IPS-18c (cell line): ENCODE measurements around the gene LPP.
"Not testable (repeated sequence)": the region's sequence is repeated elsewhere in the genome, so short reads cannot be mapped to it uniquely, and the experiment has no call there.

Experiments used
- H3K4me3 ChIP-seq: 2 replicates; pipeline ENCODE4 v1.7.0; 2013; ENCODE audit warnings: low read depth, mild to moderate bottlenecking, low read length, moderate library complexity; ENCODE audit not compliant: insufficient read depth
- H3K9me3 ChIP-seq: one replicate; pipeline ENCODE4 v1.6.1; 2013; ENCODE audit warnings: mild to moderate bottlenecking, low read length, moderate library complexity; ENCODE audit not compliant: control insufficient read depth, insufficient read depth

Gene LPP

GRCh38 chr3:188602111-188602510, 448.2 kb downstream of the LPP start:
- Histone ChIP-seq H3K9me3 (no peaks in the 10 kb centered on the region), H3K4me3 (no peak overlapping the region)

GRCh38 chr3:188602620-188603019, 448.7 kb downstream of the LPP start:
- H3K9me3 ChIP-seq: no peaks in the 10 kb centered on the region
- no peak overlapping the region for H3K4me3 ChIP-seq

- Histone ChIP-seq H3K9me3 (no peaks in the 10 kb centered on the region), H3K4me3 (no peak overlapping the region)
Observed at GRCh38 chr3:188604651-188605050, 450.7 kb downstream of the LPP start.

- H3K4me3 ChIP-seq: no peak overlapping the region
Observed at GRCh38 chr3:188605231-188605630, 451.3 kb downstream of the LPP start.

DNA sequence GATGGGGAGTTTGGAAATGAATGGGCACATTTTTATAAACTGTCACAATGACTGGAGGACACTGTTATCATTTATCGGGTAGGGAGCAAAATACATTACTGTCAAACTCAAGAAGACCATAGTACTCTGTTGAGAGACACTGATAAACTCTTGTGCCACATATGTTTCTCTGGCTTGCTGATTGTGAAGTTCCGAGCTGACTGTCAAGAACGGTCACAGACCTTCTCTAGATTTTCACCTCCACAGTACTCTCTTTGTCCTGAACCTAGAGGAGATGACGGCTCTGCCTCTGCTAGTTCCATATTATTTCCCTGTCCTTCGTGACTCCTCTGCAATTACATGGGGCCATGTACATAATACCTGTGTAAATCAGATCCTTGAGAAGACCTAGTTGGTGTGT, 451.9 kb downstream of the LPP start:
- H3K9me3 ChIP-seq: no peaks in the 10 kb centered on the region
- H3K4me3 ChIP-seq: no peak overlapping the region

More at GRCh38 chr3:188605231-188605630, 451.3 kb downstream of the LPP start:
- no peaks in the 10 kb centered on the region for H3K9me3 ChIP-seq

DNA sequence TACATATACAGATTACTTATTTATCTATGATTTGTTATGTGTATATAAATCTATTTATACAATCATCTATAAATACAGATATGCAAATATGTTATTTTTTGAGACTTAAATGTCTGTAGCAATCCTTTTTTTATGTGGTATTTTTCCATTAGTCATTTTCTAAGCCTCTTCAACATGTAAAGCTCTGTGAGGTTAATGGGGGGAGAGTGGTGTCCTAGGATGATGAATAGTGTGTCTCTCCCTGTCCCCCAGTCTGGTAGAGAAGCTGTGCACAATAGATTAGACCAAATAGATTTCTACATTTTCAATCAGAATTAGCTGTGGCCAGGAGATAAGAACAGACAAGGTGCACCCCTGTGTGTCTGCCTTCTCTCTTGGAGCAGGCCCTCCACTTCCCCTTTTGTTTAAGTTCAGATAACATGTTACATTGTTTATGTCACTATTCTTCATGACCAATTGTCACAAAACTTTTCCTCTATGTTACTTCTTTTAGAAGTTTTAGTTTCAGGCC, 453.9 kb downstream of the LPP start:
- Histone ChIP-seq H3K4me3 (no peak overlapping the region), H3K9me3 (no peaks in the 10 kb centered on the region)

DNA sequence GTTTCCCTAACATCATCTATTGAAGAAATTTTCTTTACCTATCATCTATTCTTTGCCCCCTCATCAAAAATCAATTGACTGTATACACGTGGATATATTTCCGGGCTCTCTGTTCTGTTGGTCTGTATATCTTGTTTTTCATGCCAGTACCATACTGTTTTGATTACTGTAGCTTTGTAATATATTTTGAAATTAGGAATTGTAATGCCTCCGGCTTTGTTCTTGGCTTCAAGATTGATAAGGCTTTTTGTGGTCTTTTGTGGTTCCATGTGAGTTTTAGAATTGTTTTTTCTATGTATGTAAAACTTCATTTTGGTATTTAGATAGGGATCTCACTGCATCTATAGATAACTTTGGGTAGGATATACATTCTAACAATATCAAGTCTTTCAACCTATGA, 454.4 kb downstream of the LPP start:
- no peaks in the 10 kb centered on the region for H3K9me3 ChIP-seq
- no peak overlapping the region for H3K4me3 ChIP-seq

DNA sequence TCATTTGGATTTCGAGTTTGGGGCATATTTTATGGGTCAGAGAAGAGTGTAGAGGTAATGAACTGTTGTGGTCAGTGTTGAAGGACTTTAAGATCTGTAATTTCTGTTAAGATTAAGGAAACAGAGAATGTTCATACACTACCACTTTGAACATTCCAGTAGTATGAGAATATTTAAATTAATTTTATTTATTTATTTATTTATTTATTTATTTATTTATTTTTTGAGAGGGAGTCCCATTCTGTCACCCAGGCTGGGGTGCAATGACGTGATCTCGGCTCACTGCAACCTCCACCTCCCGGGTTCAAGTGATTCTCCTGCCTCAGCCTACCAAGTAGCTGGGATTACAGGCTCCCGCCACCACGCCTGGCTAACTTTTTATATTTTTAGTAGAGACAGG, 459.8 kb downstream of the LPP start:
- H3K4me3 ChIP-seq, H3K9me3 ChIP-seq: not testable (repeated sequence)

- no peaks in the 10 kb centered on the region for H3K9me3 ChIP-seq
- H3K4me3 ChIP-seq: no peak overlapping the region
Observed at GRCh38 chr3:188617270-188617669, 463.3 kb downstream of the LPP start.

GRCh38 chr3:188617988-188618701, 464.2 kb downstream of the LPP start:
- Histone ChIP-seq H3K4me3 (no peak overlapping the region), H3K9me3 (no peaks in the 10 kb centered on the region)

DNA sequence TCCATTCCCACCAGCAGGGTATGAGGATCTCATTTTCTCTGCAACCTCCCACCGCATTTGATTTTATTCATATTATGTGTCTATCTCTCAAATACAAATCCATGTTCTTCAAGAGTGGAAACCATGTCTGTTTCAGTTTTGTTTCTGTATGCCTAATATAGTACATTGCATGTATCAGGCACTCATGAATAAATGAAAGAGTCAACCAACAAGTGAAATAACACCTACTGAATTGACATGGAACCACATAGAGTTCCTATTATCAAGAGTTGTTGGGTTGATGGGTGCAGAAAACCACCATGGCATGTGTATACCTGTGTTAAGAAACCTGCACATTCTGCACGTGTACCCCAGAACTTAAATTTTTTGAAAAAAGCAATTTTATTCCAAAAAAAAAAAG, 466.8 kb downstream of the LPP start:
- H3K4me3 ChIP-seq: no peak overlapping the region
- no peaks in the 10 kb centered on the region for H3K9me3 ChIP-seq

- Histone ChIP-seq H3K4me3 (no peak overlapping the region), H3K9me3 (no peaks in the 10 kb centered on the region)
Observed at GRCh38 chr3:188624384-188624783, 470.4 kb downstream of the LPP start.

DNA sequence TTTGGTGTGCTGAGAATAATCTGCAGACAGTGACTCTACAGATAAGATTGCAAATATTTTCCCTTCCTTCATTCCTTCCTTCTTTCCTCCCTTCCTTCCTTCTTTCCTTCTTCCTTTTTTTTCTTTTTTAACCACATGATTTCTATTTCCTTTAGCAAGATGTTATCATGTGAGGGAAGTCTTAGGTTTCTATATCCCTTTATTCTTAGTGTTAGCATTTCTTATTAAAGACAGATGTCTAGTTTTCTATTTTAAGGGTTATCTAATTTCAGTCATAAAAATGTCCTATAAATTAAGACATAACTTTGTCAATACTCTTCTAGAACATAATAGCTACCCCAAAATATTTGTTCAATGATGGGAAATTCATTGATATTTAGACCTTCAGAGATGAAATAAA, 470.9 kb downstream of the LPP start:
- Histone ChIP-seq H3K4me3 (no peak overlapping the region), H3K9me3 (no peaks in the 10 kb centered on the region)

GRCh38 chr3:188627652-188628051, 473.7 kb downstream of the LPP start:
- Histone ChIP-seq H3K4me3 (no peak overlapping the region), H3K9me3 (no peaks in the 10 kb centered on the region)

GRCh38 chr3:188631291-188632010, 477.5 kb downstream of the LPP start:
- Histone ChIP-seq H3K9me3 (no peaks in the 10 kb centered on the region), H3K4me3 (no peak overlapping the region)

- Histone ChIP-seq H3K4me3 (no peak overlapping the region), H3K9me3 (no peaks in the 10 kb centered on the region)
Observed at GRCh38 chr3:188633206-188633605, 479.2 kb downstream of the LPP start.

DNA sequence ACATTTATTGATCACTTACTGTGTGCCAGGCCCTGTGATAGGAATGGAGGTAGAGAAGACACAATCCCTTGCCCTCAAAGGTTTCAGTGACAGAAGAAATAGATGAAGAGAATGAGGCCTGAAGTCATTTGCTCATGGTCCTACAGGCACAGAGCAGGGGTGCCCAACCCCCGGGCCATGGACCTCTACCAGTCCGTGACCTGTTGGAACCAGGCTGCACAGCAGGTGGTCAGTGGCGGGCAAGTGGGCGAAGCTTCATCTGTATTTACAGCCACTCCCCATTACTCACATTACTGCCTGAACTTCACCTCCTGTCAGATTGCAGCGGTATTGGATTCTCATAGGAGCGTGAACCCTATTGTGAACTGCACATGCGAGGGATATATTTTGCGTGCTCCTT, 480.3 kb downstream of the LPP start:
- H3K9me3 ChIP-seq: no peaks in the 10 kb centered on the region
- H3K4me3 ChIP-seq: no peak overlapping the region

DNA sequence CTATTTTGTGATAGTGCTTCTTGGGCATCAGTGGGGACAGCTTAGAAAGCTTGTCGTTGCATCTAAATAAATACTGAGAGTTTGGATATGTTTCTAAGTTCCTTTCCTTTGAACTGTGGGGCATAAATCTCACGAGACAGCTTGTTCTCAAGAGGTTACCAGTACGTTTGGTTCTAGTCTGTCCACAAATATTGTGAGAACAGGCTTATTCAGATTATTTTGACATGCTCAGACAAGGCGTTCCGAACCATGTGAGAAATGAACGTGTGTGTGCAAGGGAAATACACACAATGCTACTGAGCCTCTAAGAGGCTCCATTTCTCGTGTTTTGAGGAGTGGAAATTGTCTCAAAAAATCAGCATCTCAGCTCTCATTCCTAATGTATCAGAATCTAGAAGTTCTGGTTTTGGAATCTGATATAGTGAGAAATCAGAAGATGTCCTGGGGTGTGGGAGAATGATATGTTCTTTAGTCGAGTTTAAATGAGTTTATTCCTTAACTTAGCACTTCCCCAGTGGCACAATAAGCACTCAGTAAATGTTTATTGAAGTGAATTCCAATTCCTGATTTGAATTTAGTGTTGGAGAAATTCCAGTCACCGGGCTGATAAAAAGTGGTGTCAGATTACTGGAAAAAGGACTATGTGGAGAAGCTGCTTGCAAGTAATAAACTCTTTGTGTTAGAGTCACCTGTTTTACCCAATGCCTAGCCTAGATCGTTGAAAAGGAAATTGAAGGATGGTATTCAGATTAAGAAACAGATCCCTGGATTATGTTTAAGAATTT, 481.5 kb downstream of the LPP start:
- H3K9me3 ChIP-seq: no peaks in the 10 kb centered on the region
- no peak overlapping the region for H3K4me3 ChIP-seq
